Measurements from ENCODE around the gene ARFIP1. TPM values are rescaled to one million over a fixed set of nuclear protein-coding genes. Genes with fewer than 3 reads are reported as not detected.
"Not testable (repeated sequence)": the region's sequence is repeated elsewhere in the genome, so short reads cannot be mapped to it uniquely, and the experiment has no call there.

The ARFIP1 gene
- total RNA-seq, 6 experiments from 2014 or later: 34.8 to 44.3 (median 37.7) TPM

GRCh38 chr4:152735906-152736305 lies 43.8 kb upstream of the ARFIP1 start:
- Mint-ChIP-seq H3K36me3 (ENCODE audit: low read depth) (no peaks in the 10 kb centered on the region), H3K4me3 (no peak overlapping the region), H3K27me3 (ENCODE audit: insufficient read depth) (peaks cover 16% of the 10 kb centered on the region), H3K27ac (no peak overlapping the region), H3K4me1 (ENCODE audit: low read depth) (0 out of 2 replicates have a peak, but pooled peaks cover 4% of the 10 kb centered on the region), H3K9me3 (no peaks in the 10 kb centered on the region)
- no peak for DNase-seq
- no peak for TF ChIP-seq CTCF (IDR thresholded peaks at IDR 0.05)

DNA sequence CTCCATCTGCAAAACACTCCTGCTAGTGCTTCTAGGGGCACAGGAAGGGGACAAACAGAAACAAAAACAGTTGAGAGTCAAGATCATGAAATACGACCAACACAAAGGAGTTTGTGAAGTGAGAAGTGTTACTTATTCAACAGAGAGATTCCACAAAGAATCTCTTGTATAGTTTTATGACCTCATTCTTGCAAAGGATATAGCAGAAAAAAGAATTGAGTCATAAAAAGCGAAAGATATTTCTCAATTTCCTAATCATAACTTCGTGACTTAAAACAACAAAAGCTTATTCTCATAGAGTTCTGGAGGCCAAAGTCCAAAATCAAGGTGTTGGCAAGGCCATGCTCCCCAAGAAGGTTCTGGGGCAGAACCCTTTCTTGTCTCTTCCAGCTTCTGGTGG lies 40.9 kb upstream of the ARFIP1 start:
- Mint-ChIP-seq H3K27me3 (ENCODE audit: insufficient read depth) (peaks cover 16% of the 10 kb centered on the region), H3K4me1 (ENCODE audit: low read depth) (0 out of 2 replicates have a peak, but pooled peaks cover 4% of the 10 kb centered on the region), H3K27ac (no peak overlapping the region), H3K9me3 (no peaks in the 10 kb centered on the region), H3K4me3 (no peak overlapping the region), H3K36me3 (ENCODE audit: low read depth) (no peaks in the 10 kb centered on the region)
- no peak for TF ChIP-seq CTCF (IDR thresholded peaks at IDR 0.05)
- DNase-seq: no peak

GRCh38 chr4:152747444-152747843 lies 32.3 kb upstream of the ARFIP1 start:
- TF ChIP-seq CTCF (IDR thresholded peaks at IDR 0.05): no peak
- no peak for DNase-seq
- H3K4me3 Mint-ChIP-seq: no peak overlapping the region
- no peaks in the 10 kb centered on the region; the same call in 1 of the 2 replicates for H3K36me3 Mint-ChIP-seq (ENCODE audit: low read depth)
- no peak overlapping the region for H3K27ac Mint-ChIP-seq
- peaks cover 31% of the 10 kb centered on the region for H3K27me3 Mint-ChIP-seq (ENCODE audit: insufficient read depth)
- H3K4me1 Mint-ChIP-seq (ENCODE audit: low read depth): no peaks in the 10 kb centered on the region
- H3K9me3 Mint-ChIP-seq: peaks cover 4% of the 10 kb centered on the region; the same call in 1 of the 2 replicates

DNA sequence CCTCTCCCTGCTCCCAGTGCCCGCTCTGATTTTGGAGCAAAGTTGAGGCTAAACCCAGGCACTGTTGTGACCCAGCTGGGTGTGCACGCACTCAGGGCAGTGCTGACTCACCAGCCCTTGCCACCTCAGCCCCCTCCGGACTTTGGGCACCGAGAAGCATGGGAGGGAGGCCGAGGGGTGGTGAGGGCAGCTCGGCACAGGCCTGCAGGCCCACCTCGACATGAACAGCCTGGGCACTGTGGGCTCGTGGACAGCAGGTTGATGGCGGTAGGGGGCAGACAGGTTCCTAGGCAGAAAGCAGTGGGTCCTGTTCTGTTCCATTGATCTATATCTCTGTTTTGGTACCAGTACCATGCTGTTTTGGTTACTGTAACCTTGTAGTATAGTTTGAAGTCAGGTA lies 31.1 kb upstream of the ARFIP1 start:
- H3K4me3 Mint-ChIP-seq: no peak overlapping the region
- peaks cover 36% of the 10 kb centered on the region for H3K27me3 Mint-ChIP-seq (ENCODE audit: insufficient read depth)
- no peak for TF ChIP-seq CTCF (IDR thresholded peaks at IDR 0.05)
- DNase-seq: no peak
- no peaks in the 10 kb centered on the region for H3K4me1 Mint-ChIP-seq (ENCODE audit: low read depth)
- no peaks in the 10 kb centered on the region; the same call in 1 of the 2 replicates for H3K36me3 Mint-ChIP-seq (ENCODE audit: low read depth)
- H3K9me3 Mint-ChIP-seq: peaks cover 4% of the 10 kb centered on the region; the same call in 1 of the 2 replicates
- H3K27ac Mint-ChIP-seq: no peak overlapping the region

DNA sequence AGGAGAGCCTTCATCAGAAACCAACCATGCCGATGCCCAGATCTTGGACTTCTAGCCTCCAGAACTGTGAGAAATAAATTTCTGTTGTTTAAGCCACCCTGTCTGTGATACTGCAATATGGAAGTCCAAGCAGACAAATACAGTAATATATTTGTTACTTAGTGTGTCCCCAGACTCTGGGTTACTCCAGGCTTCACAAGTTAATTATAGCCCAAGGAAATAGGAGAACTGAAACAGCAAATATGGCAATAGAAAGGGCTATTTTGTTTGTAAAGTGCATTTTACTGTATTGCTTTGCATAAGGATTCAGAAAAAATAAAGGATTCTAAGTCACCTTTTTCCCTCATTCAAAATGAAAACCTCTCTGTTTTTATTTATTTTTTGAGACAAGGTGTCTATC lies 16.0 kb upstream of the ARFIP1 start:
- H3K27ac Mint-ChIP-seq: no peak overlapping the region
- H3K36me3 Mint-ChIP-seq (ENCODE audit: low read depth): no peaks in the 10 kb centered on the region
- no peaks in the 10 kb centered on the region for H3K9me3 Mint-ChIP-seq
- H3K4me3 Mint-ChIP-seq: no peak overlapping the region
- DNase-seq: no peak
- TF ChIP-seq CTCF (IDR thresholded peaks at IDR 0.05): no peak
- H3K4me1 Mint-ChIP-seq (ENCODE audit: low read depth): no peaks in the 10 kb centered on the region
- H3K27me3 Mint-ChIP-seq (ENCODE audit: insufficient read depth): peaks cover 14% of the 10 kb centered on the region

DNA sequence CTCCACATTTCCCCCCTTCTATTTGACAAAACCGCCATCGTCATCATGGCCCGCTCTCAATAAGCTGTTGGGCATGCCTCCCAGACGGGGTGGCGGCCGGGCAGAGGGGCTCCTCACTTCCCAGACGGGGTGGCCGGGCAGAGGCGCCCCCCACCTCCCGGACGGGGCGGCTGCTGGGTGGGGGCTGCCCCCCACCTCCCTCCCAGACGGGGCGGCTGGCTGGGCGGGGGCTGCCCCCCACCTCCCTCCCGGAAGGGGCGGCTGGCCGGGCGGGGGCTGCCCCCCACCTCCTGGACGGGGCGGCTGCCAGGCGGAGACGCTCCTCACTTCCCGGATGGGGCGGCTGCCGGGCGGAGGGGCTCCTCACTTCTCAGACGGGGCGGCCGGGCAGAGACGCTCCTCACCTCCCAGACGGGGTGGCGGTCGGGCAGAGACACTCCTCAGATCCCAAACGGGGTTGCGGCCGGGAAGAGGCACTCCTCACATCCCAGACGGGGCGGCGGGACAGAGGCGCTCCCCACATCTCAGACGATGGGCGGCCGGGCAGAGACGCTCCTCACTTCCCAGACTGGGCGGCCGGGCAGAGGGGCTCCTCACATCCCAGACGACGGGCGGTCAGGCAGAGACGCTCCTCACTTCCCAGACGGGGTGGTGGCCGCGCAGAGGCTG lies 14.6 kb upstream of the ARFIP1 start:
- H3K27ac Mint-ChIP-seq; H3K4me1 Mint-ChIP-seq (ENCODE audit: low read depth); DNase-seq; H3K4me3 Mint-ChIP-seq; H3K36me3 Mint-ChIP-seq (ENCODE audit: low read depth); H3K9me3 Mint-ChIP-seq: not testable (repeated sequence)
- H3K27me3 Mint-ChIP-seq (ENCODE audit: insufficient read depth): peaks cover 13% of the 10 kb centered on the region
